Nephron progenitor cell (in vitro differentiated cells): ENCODE data around the gene SMIM10.

ENCODE experiments used
- DNase-seq: peaks from one replicate; pipeline ENCODE4 v3.0.0; 2021
- H3K27ac Mint-ChIP-seq: 2 replicates; pipeline ENCODE4 v1.8.0; 2021; ENCODE audit warnings: mild to moderate bottlenecking, moderate library complexity, mixed read lengths
- H3K27me3 Mint-ChIP-seq: 2 replicates; pipeline ENCODE4 v1.8.0; 2021; ENCODE audit warnings: mild to moderate bottlenecking, low read depth, mixed read lengths; ENCODE audit not compliant: poor library complexity
- H3K36me3 Mint-ChIP-seq: 2 replicates; pipeline ENCODE4 v1.8.0; 2021; ENCODE audit warnings: low read depth, mixed read lengths
- H3K4me1 Mint-ChIP-seq: 2 replicates; pipeline ENCODE4 v1.8.0; 2021; ENCODE audit warnings: mixed read lengths
- H3K4me3 Mint-ChIP-seq: 2 replicates; pipeline ENCODE4 v1.8.0; 2021; ENCODE audit warnings: mild to moderate bottlenecking, moderate library complexity, mixed read lengths
- H3K9me3 Mint-ChIP-seq: 2 replicates; pipeline ENCODE4 v1.8.0; 2021; ENCODE audit warnings: mild to moderate bottlenecking, moderate library complexity, mixed read lengths
- TF ChIP-seq, protein P1 (sequence below): fragments of 200-600 bp; sonication (generic); IDR thresholded peaks from 2 replicates; pipeline ENCODE4 v1.5.0; 2021; ENCODE audit warnings: antibody characterized with exemption

The SMIM10 gene

DNA sequence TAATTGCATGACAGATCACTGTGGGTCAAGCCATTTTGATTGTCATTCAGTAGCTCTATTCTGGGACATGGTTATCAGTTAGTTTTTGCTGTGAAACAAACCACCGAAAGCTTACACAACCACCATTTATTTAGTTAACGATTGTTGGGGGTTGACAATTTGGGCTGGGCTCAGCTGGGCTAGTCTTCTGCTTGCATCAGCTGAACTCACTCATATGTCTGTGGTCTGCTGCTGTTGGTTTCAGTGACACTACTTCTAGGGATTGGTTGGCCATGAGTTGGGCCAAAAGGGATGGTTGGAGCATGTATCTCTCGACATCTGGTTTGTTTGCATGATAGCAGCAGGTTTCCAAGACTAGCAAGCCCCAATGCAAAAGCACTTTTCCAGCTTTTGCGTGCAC, 5.3 kb upstream of the SMIM10 start:
- Mint-ChIP-seq H3K4me3 (no peak overlapping the region), H3K27me3 (peaks cover 11% of the 10 kb centered on the region), H3K27ac (no peak overlapping the region), H3K36me3 (no peaks in the 10 kb centered on the region), H3K9me3 (peaks cover 49% of the 10 kb centered on the region), H3K4me1 (no peaks in the 10 kb centered on the region)
- no peak for DNase-seq
- TF ChIP-seq, protein P1, sequence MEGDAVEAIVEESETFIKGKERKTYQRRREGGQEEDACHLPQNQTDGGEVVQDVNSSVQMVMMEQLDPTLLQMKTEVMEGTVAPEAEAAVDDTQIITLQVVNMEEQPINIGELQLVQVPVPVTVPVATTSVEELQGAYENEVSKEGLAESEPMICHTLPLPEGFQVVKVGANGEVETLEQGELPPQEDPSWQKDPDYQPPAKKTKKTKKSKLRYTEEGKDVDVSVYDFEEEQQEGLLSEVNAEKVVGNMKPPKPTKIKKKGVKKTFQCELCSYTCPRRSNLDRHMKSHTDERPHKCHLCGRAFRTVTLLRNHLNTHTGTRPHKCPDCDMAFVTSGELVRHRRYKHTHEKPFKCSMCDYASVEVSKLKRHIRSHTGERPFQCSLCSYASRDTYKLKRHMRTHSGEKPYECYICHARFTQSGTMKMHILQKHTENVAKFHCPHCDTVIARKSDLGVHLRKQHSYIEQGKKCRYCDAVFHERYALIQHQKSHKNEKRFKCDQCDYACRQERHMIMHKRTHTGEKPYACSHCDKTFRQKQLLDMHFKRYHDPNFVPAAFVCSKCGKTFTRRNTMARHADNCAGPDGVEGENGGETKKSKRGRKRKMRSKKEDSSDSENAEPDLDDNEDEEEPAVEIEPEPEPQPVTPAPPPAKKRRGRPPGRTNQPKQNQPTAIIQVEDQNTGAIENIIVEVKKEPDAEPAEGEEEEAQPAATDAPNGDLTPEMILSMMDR = no peak

DNA sequence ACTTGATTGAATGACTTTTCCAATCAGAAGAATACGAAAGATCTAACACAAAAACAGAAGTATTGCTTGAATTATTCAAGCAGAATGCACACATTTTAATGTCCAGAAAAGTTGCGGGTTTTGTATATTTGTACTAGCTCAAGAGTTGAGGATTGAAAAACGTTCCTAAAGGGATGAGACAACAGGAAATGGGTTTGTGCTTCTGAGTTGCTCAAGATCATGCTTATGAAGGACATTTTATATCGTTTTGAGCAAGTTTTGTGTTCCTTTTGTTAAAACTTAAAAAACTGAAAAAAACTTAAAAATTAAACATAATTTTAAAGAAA, 353 bp upstream of the SMIM10 start:
- H3K4me3 Mint-ChIP-seq = peak overlapping the region; percentile 7
- no peaks in the 10 kb centered on the region for H3K36me3 Mint-ChIP-seq
- peaks cover 5% of the 10 kb centered on the region for H3K4me1 Mint-ChIP-seq
- no peak for DNase-seq
- no peak overlapping the region for H3K27ac Mint-ChIP-seq
- TF ChIP-seq, protein P1 = no peak
- H3K27me3 Mint-ChIP-seq = peaks cover 30% of the 10 kb centered on the region
- H3K9me3 Mint-ChIP-seq = peaks cover 40% of the 10 kb centered on the region

DNA sequence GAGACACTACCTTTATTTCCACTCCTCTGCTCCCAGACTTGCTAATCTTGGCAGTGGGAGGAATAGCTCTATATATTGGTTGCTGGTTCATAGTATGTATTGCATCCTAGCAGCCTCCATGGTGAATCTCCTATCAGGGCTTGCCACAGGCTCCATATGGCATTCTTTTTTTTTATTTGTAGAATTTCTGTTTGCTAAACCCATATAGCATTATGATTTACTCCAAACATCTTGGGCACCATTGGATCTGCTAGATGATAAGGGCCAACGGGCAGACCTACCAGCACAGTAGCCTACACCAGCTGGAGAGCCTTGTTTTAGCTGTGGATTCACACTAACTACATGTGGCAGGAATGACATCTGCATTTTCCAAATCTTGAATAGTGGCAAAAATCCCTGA, 6.9 kb downstream of the SMIM10 start:
- peaks cover 16% of the 10 kb centered on the region for H3K4me1 Mint-ChIP-seq
- H3K27me3 Mint-ChIP-seq = peaks cover 4% of the 10 kb centered on the region
- no peaks in the 10 kb centered on the region for H3K36me3 Mint-ChIP-seq
- no peak overlapping the region for H3K27ac Mint-ChIP-seq
- H3K9me3 Mint-ChIP-seq = peaks cover 25% of the 10 kb centered on the region
- DNase-seq = no peak
- no peak overlapping the region for H3K4me3 Mint-ChIP-seq
- TF ChIP-seq, protein P1 = no peak

DNA sequence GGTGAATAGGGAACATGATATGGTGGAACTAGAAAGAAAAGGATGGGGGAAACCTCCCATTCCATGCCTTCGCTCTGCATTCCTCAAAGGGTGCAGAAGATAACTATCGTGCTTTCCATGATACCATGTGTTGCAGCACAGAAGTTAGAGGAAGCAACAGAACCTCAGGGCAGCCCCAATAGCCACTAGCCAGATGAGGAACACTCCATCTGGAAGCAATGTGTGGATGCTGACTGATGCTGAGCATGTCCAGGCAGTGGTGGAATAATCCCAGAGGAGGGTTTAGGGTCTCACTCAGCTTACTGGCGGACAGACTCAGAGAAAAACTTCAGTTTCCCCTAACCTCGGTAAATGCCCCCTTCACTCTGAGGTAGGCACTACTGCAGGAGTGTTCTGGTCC, 7.5 kb downstream of the SMIM10 start:
- H3K4me3 Mint-ChIP-seq = no peak overlapping the region
- no peak overlapping the region for H3K27ac Mint-ChIP-seq
- H3K4me1 Mint-ChIP-seq = peaks cover 16% of the 10 kb centered on the region
- H3K27me3 Mint-ChIP-seq = peaks cover 4% of the 10 kb centered on the region
- TF ChIP-seq, protein P1 = no peak
- no peaks in the 10 kb centered on the region for H3K36me3 Mint-ChIP-seq
- peaks cover 25% of the 10 kb centered on the region for H3K9me3 Mint-ChIP-seq
- DNase-seq = no peak

DNA sequence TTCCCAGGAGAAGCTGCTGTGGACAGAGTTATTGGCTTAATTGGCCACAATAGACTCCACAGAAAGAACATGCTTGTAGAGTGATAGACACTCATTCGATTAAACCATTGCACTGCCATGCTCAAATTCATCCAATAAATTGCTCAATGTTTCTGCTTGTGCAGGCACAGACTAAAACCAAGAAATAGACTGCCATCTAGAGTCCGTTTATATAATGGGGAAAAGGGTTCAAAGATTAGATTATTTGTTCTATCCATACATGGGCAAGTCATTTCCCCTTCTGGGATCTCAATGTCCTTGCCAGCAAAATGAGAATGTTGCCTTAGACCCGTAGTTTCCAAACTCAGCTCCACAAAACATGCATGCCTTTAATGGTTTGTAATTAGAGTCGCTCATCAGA, 8.7 kb downstream of the SMIM10 start:
- no peak for DNase-seq
- Mint-ChIP-seq H3K36me3 (no peaks in the 10 kb centered on the region), H3K27me3 (peaks cover 4% of the 10 kb centered on the region), H3K4me1 (peaks cover 25% of the 10 kb centered on the region), H3K9me3 (peaks cover 31% of the 10 kb centered on the region), H3K27ac (no peak overlapping the region), H3K4me3 (no peak overlapping the region)
- TF ChIP-seq, protein P1 = peak; percentile 27

DNA sequence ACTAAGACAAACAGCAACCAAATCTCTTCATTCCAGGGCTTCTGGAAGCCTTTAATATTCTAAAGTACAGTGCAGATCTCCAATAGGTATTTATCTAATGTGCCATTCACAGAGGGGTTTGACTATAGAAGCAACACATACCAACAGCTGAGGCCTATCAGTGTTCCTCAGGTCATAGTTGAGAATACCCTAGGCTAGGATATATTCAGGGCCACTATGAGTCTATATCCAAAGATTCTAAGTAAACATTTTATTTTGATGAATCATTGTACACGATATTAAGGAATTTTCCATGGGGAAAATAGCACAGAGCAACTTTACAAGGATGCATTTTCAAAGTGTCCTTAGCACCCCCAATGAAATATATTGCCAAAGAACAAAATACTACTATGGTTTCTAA, 9.7 kb downstream of the SMIM10 start:
- Mint-ChIP-seq H3K27ac (no peak overlapping the region), H3K4me1 (peaks cover 28% of the 10 kb centered on the region), H3K9me3 (peaks cover 33% of the 10 kb centered on the region), H3K4me3 (no peak overlapping the region), H3K36me3 (no peaks in the 10 kb centered on the region), H3K27me3 (peaks cover 4% of the 10 kb centered on the region)
- TF ChIP-seq, protein P1 = no peak
- no peak for DNase-seq
